Neural cell (in vitro differentiated cells): ENCODE data around the gene TNFAIP8L3.

Experiments
- CTCF ChIP-seq: fragments of 450-650 bp; IDR thresholded peaks from 2 replicates; pipeline ENCODE4 v1.5.1; 2014; ENCODE audit warnings: antibody characterized with exemption, mild to moderate bottlenecking, moderate library complexity; ENCODE audit not compliant: poor library complexity, severe bottlenecking
- POLR2AphosphoS5 ChIP-seq: IDR thresholded peaks from 2 replicates; pipeline ENCODE4 v1.6.1; 2012
- SMC3 ChIP-seq: fragments of 450-650 bp; conservative IDR thresholded peaks from 2 replicates; pipeline ENCODE4 v1.6.1; 2014; ENCODE audit warnings: antibody characterized with exemption, mild to moderate bottlenecking, moderate library complexity; ENCODE audit not compliant: poor library complexity
- TF ChIP-seq, protein P1 (sequence below): IDR thresholded peaks from 2 replicates; pipeline ENCODE4 v1.6.1; 2012; ENCODE audit warnings: borderline replicate concordance

DNA sequence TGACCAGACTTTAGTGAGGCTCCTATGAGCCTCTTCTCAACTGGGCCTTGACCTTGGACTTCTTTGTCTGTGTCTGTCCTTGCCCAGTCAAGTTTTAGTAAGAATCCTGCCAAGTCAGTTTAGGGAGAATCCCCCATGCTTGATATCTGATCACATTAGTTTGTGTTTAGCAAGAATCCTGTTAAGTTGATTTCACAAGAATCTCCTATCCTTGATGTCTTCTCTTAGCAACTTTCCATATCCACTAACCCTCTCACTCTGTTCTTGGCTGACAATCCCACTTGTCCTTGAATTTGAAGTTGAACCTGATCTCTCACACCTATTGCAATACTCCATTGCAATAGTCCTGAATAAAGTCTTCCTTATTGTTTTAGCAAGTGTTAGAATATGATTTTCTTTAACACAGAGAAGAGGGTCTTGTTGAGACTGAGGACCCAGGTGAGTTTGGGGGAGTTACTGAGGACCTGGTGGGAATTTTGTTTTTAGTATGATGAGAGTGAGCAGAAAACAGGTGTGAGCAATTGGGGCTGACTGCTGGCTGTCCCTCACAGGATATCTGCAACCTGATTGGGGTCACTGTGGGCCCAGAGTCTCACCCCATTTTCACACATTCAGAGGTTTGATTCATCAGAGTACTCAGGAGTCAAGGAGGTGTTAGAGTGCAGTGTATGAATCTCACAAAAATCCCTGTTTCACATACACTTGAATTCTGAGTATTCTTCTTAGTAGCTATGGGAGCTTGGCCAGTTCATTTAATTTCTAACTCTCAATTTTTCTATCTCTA is 39.9 kb upstream of the TNFAIP8L3 start:
- TF ChIP-seq POLR2AphosphoS5 (no peak), CTCF (no peak), SMC3 (no peak)
- TF ChIP-seq, protein P1, sequence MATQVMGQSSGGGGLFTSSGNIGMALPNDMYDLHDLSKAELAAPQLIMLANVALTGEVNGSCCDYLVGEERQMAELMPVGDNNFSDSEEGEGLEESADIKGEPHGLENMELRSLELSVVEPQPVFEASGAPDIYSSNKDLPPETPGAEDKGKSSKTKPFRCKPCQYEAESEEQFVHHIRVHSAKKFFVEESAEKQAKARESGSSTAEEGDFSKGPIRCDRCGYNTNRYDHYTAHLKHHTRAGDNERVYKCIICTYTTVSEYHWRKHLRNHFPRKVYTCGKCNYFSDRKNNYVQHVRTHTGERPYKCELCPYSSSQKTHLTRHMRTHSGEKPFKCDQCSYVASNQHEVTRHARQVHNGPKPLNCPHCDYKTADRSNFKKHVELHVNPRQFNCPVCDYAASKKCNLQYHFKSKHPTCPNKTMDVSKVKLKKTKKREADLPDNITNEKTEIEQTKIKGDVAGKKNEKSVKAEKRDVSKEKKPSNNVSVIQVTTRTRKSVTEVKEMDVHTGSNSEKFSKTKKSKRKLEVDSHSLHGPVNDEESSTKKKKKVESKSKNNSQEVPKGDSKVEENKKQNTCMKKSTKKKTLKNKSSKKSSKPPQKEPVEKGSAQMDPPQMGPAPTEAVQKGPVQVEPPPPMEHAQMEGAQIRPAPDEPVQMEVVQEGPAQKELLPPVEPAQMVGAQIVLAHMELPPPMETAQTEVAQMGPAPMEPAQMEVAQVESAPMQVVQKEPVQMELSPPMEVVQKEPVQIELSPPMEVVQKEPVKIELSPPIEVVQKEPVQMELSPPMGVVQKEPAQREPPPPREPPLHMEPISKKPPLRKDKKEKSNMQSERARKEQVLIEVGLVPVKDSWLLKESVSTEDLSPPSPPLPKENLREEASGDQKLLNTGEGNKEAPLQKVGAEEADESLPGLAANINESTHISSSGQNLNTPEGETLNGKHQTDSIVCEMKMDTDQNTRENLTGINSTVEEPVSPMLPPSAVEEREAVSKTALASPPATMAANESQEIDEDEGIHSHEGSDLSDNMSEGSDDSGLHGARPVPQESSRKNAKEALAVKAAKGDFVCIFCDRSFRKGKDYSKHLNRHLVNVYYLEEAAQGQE = no peak
